ENCODE results near the gene HSPB1. TPM values are rescaled to one million over a fixed set of nuclear protein-coding genes. Genes with fewer than 3 reads are reported as not detected.
A peak's percentile ranks its signal among the peaks of the same experiment; 100 is the strongest.
"Not testable (repeated sequence)": the region's sequence is repeated elsewhere in the genome, so short reads cannot be mapped to it uniquely, and the experiment has no call there.

HSPB1 gene
- total RNA-seq, 4 donors from 2014 or later, result 981 to 2,288 (median 2,045) TPM

DNA sequence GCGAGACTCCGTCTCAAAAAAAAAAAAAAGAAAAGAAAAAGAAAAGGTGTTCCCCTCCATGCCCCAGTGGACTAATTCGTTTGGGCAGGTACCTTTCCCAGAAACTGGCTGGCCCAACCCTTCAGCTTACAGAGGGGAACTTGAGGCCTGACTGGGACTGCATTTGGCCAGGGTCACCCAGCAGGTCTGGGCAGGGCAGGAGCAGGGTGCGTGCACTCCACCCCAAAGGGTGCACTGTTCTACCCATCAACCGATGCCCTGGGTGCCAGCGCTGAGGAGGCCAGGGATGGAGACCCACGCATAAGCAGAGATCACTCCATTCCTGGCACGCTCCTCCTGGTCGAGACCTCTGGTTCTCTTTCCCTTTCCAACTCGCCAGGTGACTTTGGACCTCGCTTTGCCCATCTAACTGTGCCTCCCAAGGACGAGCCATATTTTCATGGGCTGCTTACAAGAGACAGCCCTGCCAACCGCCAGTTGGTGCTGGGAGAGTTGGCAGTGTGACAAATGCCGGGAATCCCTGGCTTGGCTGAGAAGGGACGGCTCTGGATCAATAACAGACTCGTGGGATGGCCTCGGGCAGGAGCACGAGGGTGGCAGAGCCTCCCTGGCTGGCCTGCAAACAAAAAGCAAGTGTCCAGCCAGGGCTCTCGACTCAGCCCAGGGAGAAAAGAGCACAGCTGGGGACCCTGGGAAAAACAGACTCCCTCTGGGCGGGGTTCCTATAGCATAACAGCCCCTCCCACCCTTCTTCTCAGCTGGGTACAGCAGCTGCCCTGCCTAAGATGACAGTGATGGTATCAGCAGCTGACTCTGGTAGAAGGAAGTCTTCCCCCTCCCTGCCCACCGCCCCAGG is 7.9 kb downstream of the HSPB1 start:
- 37% methylated on average over 21 of the region's 21 CpGs for WGBS
- H3K27ac ChIP-seq, result peak overlapping the region; percentile 77
- no peaks in the 10 kb centered on the region for H3K27me3 ChIP-seq
- DNase-seq (ENCODE audit: low spot score in 2 of 2), result no peak
- peaks cover 50% of the 10 kb centered on the region for H3K4me1 ChIP-seq
- TF ChIP-seq POLR2AphosphoS5 (IDR thresholded peaks at IDR 0.05) (no peak), POLR2A (IDR thresholded peaks at IDR 0.05) (no peak), EP300 (IDR thresholded peaks at IDR 0.05) (no peak)
- TF ChIP-seq, protein P1, sequence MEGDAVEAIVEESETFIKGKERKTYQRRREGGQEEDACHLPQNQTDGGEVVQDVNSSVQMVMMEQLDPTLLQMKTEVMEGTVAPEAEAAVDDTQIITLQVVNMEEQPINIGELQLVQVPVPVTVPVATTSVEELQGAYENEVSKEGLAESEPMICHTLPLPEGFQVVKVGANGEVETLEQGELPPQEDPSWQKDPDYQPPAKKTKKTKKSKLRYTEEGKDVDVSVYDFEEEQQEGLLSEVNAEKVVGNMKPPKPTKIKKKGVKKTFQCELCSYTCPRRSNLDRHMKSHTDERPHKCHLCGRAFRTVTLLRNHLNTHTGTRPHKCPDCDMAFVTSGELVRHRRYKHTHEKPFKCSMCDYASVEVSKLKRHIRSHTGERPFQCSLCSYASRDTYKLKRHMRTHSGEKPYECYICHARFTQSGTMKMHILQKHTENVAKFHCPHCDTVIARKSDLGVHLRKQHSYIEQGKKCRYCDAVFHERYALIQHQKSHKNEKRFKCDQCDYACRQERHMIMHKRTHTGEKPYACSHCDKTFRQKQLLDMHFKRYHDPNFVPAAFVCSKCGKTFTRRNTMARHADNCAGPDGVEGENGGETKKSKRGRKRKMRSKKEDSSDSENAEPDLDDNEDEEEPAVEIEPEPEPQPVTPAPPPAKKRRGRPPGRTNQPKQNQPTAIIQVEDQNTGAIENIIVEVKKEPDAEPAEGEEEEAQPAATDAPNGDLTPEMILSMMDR (IDR thresholded peaks at IDR 0.05), result no peak
- H3K9me3 ChIP-seq, result no peaks in the 10 kb centered on the region
- H3K4me3 ChIP-seq, result peak overlapping the region; percentile 7
- no peaks in the 10 kb centered on the region for H3K36me3 ChIP-seq

DNA sequence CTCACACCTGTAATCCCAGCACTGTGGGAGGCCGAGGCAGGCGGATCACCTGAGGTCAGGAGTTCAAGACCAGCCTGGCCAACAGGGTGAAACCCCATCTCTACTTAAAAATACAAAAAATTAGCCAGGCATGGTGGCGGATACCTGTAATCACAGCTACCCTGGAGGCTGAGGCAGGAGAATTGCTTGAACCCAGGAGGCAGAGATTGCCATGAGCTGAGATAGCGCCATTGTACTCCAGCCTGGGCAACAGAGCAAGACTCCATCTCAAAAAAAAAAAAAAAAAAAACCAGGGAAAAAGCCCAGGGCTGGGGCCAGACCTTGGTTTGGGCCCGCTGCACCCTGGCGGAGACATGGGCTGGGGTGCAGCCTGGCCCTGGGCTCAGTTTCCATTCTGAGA is 9.4 kb downstream of the HSPB1 start:
- peaks cover 37% of the 10 kb centered on the region for H3K4me1 ChIP-seq
- H3K27me3 ChIP-seq; H3K9me3 ChIP-seq; H3K27ac ChIP-seq; H3K4me3 ChIP-seq; H3K36me3 ChIP-seq; DNase-seq (ENCODE audit: low spot score in 2 of 2): not testable (repeated sequence)
- WGBS, result 95% methylated on average over 6 of the region's 6 CpGs

DNA sequence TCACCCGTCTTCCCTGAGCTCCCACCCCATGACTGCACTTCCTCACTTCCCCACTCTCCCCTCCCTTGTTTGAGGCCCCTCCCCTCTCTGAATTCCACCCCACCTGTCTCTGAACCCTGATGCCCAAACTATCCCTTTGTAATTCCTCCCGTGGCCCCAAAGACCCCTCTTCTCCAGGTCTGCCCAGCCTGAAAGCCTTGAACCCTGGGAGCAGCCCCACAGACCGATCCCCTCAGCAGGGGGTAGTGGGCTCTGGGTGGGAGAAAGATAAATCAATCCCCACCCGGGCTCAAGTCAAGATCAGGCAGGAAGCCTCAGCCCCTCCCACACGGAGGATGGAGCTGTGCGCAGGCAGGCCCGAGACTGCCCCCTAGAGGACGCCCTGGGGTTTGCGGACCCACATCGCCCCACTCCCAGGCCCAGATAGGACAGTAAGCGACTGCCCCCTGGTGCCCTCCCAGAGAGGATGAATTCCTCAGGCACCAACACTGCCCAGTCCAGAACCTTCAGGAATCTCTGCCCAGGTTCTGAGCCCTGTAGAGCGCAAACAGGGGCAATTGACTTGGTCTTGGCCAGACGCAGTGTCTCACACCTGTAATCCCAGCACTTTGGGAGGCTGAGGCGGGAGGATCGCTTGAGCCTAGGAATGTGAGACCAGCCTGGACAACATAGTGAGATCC is 11.7 kb downstream of the HSPB1 start:
- Histone ChIP-seq H3K27me3 (no peaks in the 10 kb centered on the region), H3K4me3 (no peak overlapping the region), H3K4me1 (peaks cover 45% of the 10 kb centered on the region), H3K27ac (no peak overlapping the region), H3K9me3 (no peaks in the 10 kb centered on the region), H3K36me3 (no peaks in the 10 kb centered on the region)
- no peak for TF ChIP-seq EP300 (IDR thresholded peaks at IDR 0.05)
- TF ChIP-seq, protein P1 (IDR thresholded peaks at IDR 0.05), result peak; percentile 99 to 100
- TF ChIP-seq POLR2A (IDR thresholded peaks at IDR 0.05), result no peak
- peak in 2 of 3 donors; percentile 71 to 76 for TF ChIP-seq POLR2AphosphoS5 (IDR thresholded peaks at IDR 0.05)
- 10% methylated on average over 12 of the region's 15 CpGs for WGBS
- DNase-seq (ENCODE audit: low spot score in 2 of 2), result peak; percentile 97 to 98

DNA sequence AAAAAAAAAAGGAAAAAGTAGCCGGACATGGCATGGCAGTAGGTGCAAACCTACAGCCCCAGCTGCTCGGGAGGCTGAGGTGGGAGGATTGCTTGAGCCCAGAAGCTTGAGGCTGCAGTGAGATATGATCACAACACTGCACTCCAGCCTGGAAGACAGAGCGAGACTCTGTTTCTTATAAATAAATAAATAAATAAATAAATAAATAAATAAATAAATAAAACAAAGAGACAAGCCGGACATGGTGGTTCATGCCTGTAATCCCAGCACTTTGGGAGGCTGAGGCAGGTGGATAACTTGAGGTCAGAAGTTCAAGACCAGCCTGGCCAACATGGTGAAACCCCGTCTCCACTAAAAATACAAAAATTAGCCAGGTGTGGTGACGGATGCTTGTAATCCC is 12.3 kb downstream of the HSPB1 start:
- peaks cover 41% of the 10 kb centered on the region for H3K4me1 ChIP-seq

DNA sequence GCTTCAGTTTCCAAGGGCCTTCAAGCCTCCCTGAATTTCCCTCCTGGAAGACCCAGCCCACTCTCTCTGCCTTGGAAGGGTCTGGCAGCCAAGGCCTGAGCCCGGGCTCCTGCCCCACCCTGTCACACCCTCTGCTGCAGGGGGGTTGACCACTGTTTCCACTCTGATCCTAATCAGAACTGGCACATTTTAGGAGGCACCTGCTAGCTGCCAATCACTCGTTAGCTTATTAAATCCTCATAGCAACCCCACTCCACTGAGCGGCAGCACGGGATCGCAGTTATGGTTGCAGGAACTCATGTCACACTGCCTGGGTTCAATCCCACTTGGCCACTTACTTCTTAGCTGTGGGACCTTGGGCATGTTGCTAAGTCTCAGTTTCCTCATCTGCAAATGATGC is 12.9 kb downstream of the HSPB1 start:
- no peak overlapping the region for H3K27ac ChIP-seq
- peaks cover 34% of the 10 kb centered on the region for H3K4me1 ChIP-seq
- DNase-seq (ENCODE audit: low spot score in 2 of 2), result no peak
- TF ChIP-seq POLR2AphosphoS5 (IDR thresholded peaks at IDR 0.05) (no peak), POLR2A (IDR thresholded peaks at IDR 0.05) (no peak), EP300 (IDR thresholded peaks at IDR 0.05) (no peak)
- TF ChIP-seq, protein P1 (IDR thresholded peaks at IDR 0.05), result no peak
- H3K27me3 ChIP-seq, result no peaks in the 10 kb centered on the region
- no peaks in the 10 kb centered on the region for H3K9me3 ChIP-seq
- no peaks in the 10 kb centered on the region for H3K36me3 ChIP-seq
- H3K4me3 ChIP-seq, result no peak overlapping the region
- 59% methylated on average over 5 of the region's 5 CpGs for WGBS

More for the DNA sequence above, 12.3 kb downstream of the HSPB1 start:
- not testable (repeated sequence) for H3K36me3 ChIP-seq; H3K27ac ChIP-seq; H3K27me3 ChIP-seq; H3K9me3 ChIP-seq; H3K4me3 ChIP-seq; DNase-seq (ENCODE audit: low spot score in 2 of 2)
- WGBS, result 63% methylated on average over 6 of the region's 6 CpGs

Measured in suprapubic skin (tissue), 4 donors.